Immature natural killer cell (primary cell): Measurements from ENCODE around the gene KDM4C. TPM values are rescaled to one million over a fixed set of nuclear protein-coding genes. Genes with fewer than 3 reads are reported as not detected.
"Not testable (repeated sequence)": the region's sequence is repeated elsewhere in the genome, so short reads cannot be mapped to it uniquely, and the experiment has no call there.

Experiments used
- DNase-seq, 3 donors: peaks; one replicate each; pipeline ENCODE4 v3.0.0; 2022; ENCODE audit warnings: mixed read lengths in 1 of 3
- H3K27ac Mint-ChIP-seq, 6 donors: one replicate each; pipeline ENCODE4 v1.8.0; 2020; ENCODE audit warnings: mixed read lengths in 6 of 6, mild to moderate bottlenecking in 5 of 6, inconsistent platforms in 4 of 6, moderate library complexity in 3 of 6
- H3K27me3 Mint-ChIP-seq, 3 donors: one replicate each; pipeline ENCODE4 v1.8.0; 2020 to 2021; ENCODE audit warnings: low read depth in 3 of 3, mild to moderate bottlenecking in 3 of 3, mixed read lengths in 3 of 3, moderate library complexity in 3 of 3, inconsistent platforms in 1 of 3
- H3K36me3 Mint-ChIP-seq, 3 donors: one replicate each; pipeline ENCODE4 v1.8.0; 2020; ENCODE audit warnings: mixed read lengths in 3 of 3, inconsistent platforms in 2 of 3, mild to moderate bottlenecking in 2 of 3
- H3K4me1 Mint-ChIP-seq, 2 donors: one replicate each; pipeline ENCODE4 v1.8.0; 2020; ENCODE audit warnings: inconsistent platforms in 2 of 2, mild to moderate bottlenecking in 2 of 2, mixed read lengths in 2 of 2, moderate library complexity in 1 of 2
- H3K4me3 Mint-ChIP-seq, 5 donors: one replicate each; pipeline ENCODE4 v1.8.0; 2020; ENCODE audit warnings: mild to moderate bottlenecking in 5 of 5, mixed read lengths in 5 of 5, inconsistent platforms in 3 of 5, moderate library complexity in 3 of 5
- H3K9me3 Mint-ChIP-seq, 6 donors: one replicate each; pipeline ENCODE4 v1.8.0; 2020; ENCODE audit warnings: mild to moderate bottlenecking in 6 of 6, mixed read lengths in 6 of 6, inconsistent platforms in 4 of 6, moderate library complexity in 3 of 6
- polyA plus RNA-seq, 3 donors: library from polyadenylated mRNA; unstranded; fragments of 300-500 nt; fragmentation: Illumina TruSeq; gene quantifications; one replicate each; pipeline ENCODE4 v1.2.3, GENCODE V29; 2021

KDM4C gene
- polyA plus RNA-seq, 3 donors from 2014 or later = 18.2 to 45.6 (median 29.9) TPM

- H3K4me1 Mint-ChIP-seq = peaks cover 21 to 50% of the 10 kb centered on the region in 2 donors
- no peak for DNase-seq
- peaks cover 3% of the 10 kb centered on the region in 3 donors for H3K36me3 Mint-ChIP-seq
- H3K27me3 Mint-ChIP-seq = no peaks in the 10 kb centered on the region
- H3K9me3 Mint-ChIP-seq = no peaks in the 10 kb centered on the region
- no peak overlapping the region for H3K4me3 Mint-ChIP-seq
- H3K27ac Mint-ChIP-seq = no peak overlapping the region
Observed at GRCh38 chr9:6946583-6947166, 188.9 kb downstream of the KDM4C start.

GRCh38 chr9:6948921-6949320 is 191.1 kb downstream of the KDM4C start:
- peaks cover 17 to 45% of the 10 kb centered on the region in 2 donors for H3K4me1 Mint-ChIP-seq
- not testable (repeated sequence) for H3K4me3 Mint-ChIP-seq, H3K9me3 Mint-ChIP-seq, H3K36me3 Mint-ChIP-seq, H3K27ac Mint-ChIP-seq, H3K27me3 Mint-ChIP-seq, DNase-seq

GRCh38 chr9:6955251-6955921 is 197.6 kb downstream of the KDM4C start:
- Mint-ChIP-seq H3K27ac (peak overlapping the region in 1 of 6 donors; percentile 32), H3K4me1 (peaks cover 13 to 64% of the 10 kb centered on the region in 2 donors), H3K9me3 (no peaks in the 10 kb centered on the region), H3K4me3 (no peak overlapping the region), H3K27me3 (no peaks in the 10 kb centered on the region), H3K36me3 (peaks cover under 1 to 2% (median under 1%) of the 10 kb centered on the region in 3 donors)
- DNase-seq = no peak

GRCh38 chr9:6956879-6957278 is 199.1 kb downstream of the KDM4C start:
- H3K9me3 Mint-ChIP-seq = no peaks in the 10 kb centered on the region
- H3K36me3 Mint-ChIP-seq = peaks cover 0 to 9% (median 0%) of the 10 kb centered on the region in 3 donors
- H3K27me3 Mint-ChIP-seq = no peaks in the 10 kb centered on the region
- DNase-seq = no peak
- no peak overlapping the region for H3K27ac Mint-ChIP-seq
- peaks cover 15 to 59% of the 10 kb centered on the region in 2 donors for H3K4me1 Mint-ChIP-seq
- no peak overlapping the region for H3K4me3 Mint-ChIP-seq

- no peak overlapping the region for H3K4me3 Mint-ChIP-seq
- H3K36me3 Mint-ChIP-seq = peaks cover 0 to 9% (median 6%) of the 10 kb centered on the region in 3 donors
- H3K9me3 Mint-ChIP-seq = no peaks in the 10 kb centered on the region
- H3K27ac Mint-ChIP-seq = peak overlapping the region in 2 of 6 donors; percentile 55 to 58
- DNase-seq = no peak
- H3K4me1 Mint-ChIP-seq = peaks cover 19 to 55% of the 10 kb centered on the region in 2 donors
- no peaks in the 10 kb centered on the region for H3K27me3 Mint-ChIP-seq
Observed at GRCh38 chr9:6959270-6960000, 201.7 kb downstream of the KDM4C start.

GRCh38 chr9:6960777-6961176 is 203.0 kb downstream of the KDM4C start:
- H3K4me1 Mint-ChIP-seq = peaks cover 14 to 44% of the 10 kb centered on the region in 2 donors

GRCh38 chr9:6961845-6962522 is 204.2 kb downstream of the KDM4C start:
- H3K27ac Mint-ChIP-seq = peak overlapping the region in 1 of 6 donors; percentile 40
- no peak for DNase-seq
- no peaks in the 10 kb centered on the region for H3K27me3 Mint-ChIP-seq
- peaks cover 0 to 9% (median 6%) of the 10 kb centered on the region in 3 donors for H3K36me3 Mint-ChIP-seq
- peaks cover 16 to 43% of the 10 kb centered on the region in 2 donors for H3K4me1 Mint-ChIP-seq
- no peak overlapping the region for H3K4me3 Mint-ChIP-seq
- H3K9me3 Mint-ChIP-seq = no peaks in the 10 kb centered on the region

More at GRCh38 chr9:6960777-6961176, 203.0 kb downstream of the KDM4C start:
- H3K4me3 Mint-ChIP-seq = no peak overlapping the region
- no peak overlapping the region for H3K27ac Mint-ChIP-seq
- peaks cover 0 to 9% (median 6%) of the 10 kb centered on the region in 3 donors for H3K36me3 Mint-ChIP-seq
- no peaks in the 10 kb centered on the region for H3K9me3 Mint-ChIP-seq
- no peaks in the 10 kb centered on the region for H3K27me3 Mint-ChIP-seq
- DNase-seq = no peak

- H3K27ac Mint-ChIP-seq = no peak overlapping the region
- DNase-seq = no peak
Observed at GRCh38 chr9:6965566-6965965, 207.8 kb downstream of the KDM4C start.

GRCh38 chr9:6968271-6968670 is 210.5 kb downstream of the KDM4C start:
- H3K4me1 Mint-ChIP-seq = peaks cover 13 to 60% of the 10 kb centered on the region in 2 donors
- peaks cover 0 to 5% (median 0%) of the 10 kb centered on the region in 3 donors for H3K27me3 Mint-ChIP-seq
- H3K27ac Mint-ChIP-seq = no peak overlapping the region

More at GRCh38 chr9:6965566-6965965, 207.8 kb downstream of the KDM4C start:
- peaks cover 0 to 6% (median 6%) of the 10 kb centered on the region in 3 donors for H3K36me3 Mint-ChIP-seq
- peaks cover 16 to 49% of the 10 kb centered on the region in 2 donors for H3K4me1 Mint-ChIP-seq
- no peak overlapping the region for H3K4me3 Mint-ChIP-seq
- H3K27me3 Mint-ChIP-seq = peaks cover 0 to 5% (median 0%) of the 10 kb centered on the region in 3 donors
- H3K9me3 Mint-ChIP-seq = no peaks in the 10 kb centered on the region

GRCh38 chr9:6969805-6970204 is 212.0 kb downstream of the KDM4C start:
- H3K27ac Mint-ChIP-seq = no peak overlapping the region
- H3K4me1 Mint-ChIP-seq = peaks cover 20 to 69% of the 10 kb centered on the region in 2 donors
- H3K4me3 Mint-ChIP-seq = no peak overlapping the region
- peaks cover 0 to 5% (median 0%) of the 10 kb centered on the region in 3 donors for H3K27me3 Mint-ChIP-seq
- no peaks in the 10 kb centered on the region for H3K9me3 Mint-ChIP-seq
- peaks cover 0 to 2% (median 0%) of the 10 kb centered on the region in 3 donors for H3K36me3 Mint-ChIP-seq
- no peak for DNase-seq

More at GRCh38 chr9:6968271-6968670, 210.5 kb downstream of the KDM4C start:
- Mint-ChIP-seq H3K9me3 (no peaks in the 10 kb centered on the region), H3K36me3 (peaks cover 0 to 5% (median 0%) of the 10 kb centered on the region in 3 donors), H3K4me3 (no peak overlapping the region)
- no peak for DNase-seq

GRCh38 chr9:6973089-6973488 is 215.3 kb downstream of the KDM4C start:
- H3K27me3 Mint-ChIP-seq = peaks cover 0 to 5% (median 0%) of the 10 kb centered on the region in 3 donors
- H3K36me3 Mint-ChIP-seq = peaks cover 3 to 6% (median 5%) of the 10 kb centered on the region in 3 donors
- peak overlapping the region in 2 of 6 donors; percentile 29 to 43 for H3K27ac Mint-ChIP-seq
- no peak overlapping the region for H3K4me3 Mint-ChIP-seq
- no peaks in the 10 kb centered on the region for H3K9me3 Mint-ChIP-seq
- no peak for DNase-seq
- peaks cover 33 to 93% of the 10 kb centered on the region in 2 donors for H3K4me1 Mint-ChIP-seq

GRCh38 chr9:6973762-6974161 is 216.0 kb downstream of the KDM4C start:
- Mint-ChIP-seq H3K9me3 (no peaks in the 10 kb centered on the region), H3K4me1 (peaks cover 39 to 93% of the 10 kb centered on the region in 2 donors), H3K27ac (peak overlapping the region in 2 of 6 donors; percentile 43)

GRCh38 chr9:6975198-6975597 is 217.4 kb downstream of the KDM4C start:
- H3K4me3 Mint-ChIP-seq = no peak overlapping the region
- H3K27ac Mint-ChIP-seq = no peak overlapping the region
- H3K4me1 Mint-ChIP-seq = peaks cover 46 to 93% of the 10 kb centered on the region in 2 donors
- H3K9me3 Mint-ChIP-seq = no peaks in the 10 kb centered on the region
- H3K36me3 Mint-ChIP-seq = peaks cover 5 to 9% (median 6%) of the 10 kb centered on the region in 3 donors
- H3K27me3 Mint-ChIP-seq = peaks cover 0 to 3% (median 0%) of the 10 kb centered on the region in 3 donors
- DNase-seq = no peak

More at GRCh38 chr9:6973762-6974161, 216.0 kb downstream of the KDM4C start:
- Mint-ChIP-seq H3K36me3 (peaks cover 5 to 8% (median 6%) of the 10 kb centered on the region in 3 donors), H3K4me3 (no peak overlapping the region), H3K27me3 (peaks cover 0 to 4% (median 0%) of the 10 kb centered on the region in 3 donors)
- DNase-seq = no peak
